A673 (cell line): ENCODE data around the gene ID1.
"Not testable (repeated sequence)": the region's sequence is repeated elsewhere in the genome, so short reads cannot be mapped to it uniquely, and the experiment has no call there.

Experiments used
- EZH2 ChIP-seq: fragments of 200-600 bp; sonication (generic); IDR thresholded peaks from 2 replicates; pipeline ENCODE4 v1.6.1; 2017; ENCODE audit warnings: borderline replicate concordance, low read depth, mild to moderate bottlenecking, mixed read lengths, antibody characterized with exemption, low read length; ENCODE audit not compliant: poor library complexity, severe bottlenecking
- TF ChIP-seq, protein P1 (sequence below): fragments of 300-800, 200-600 bp; sonication (generic); conservative IDR thresholded peaks from 2 replicates; pipeline ENCODE4 v1.5.1; 2017; ENCODE audit warnings: low read depth, mild to moderate bottlenecking, antibody characterized with exemption, low read length, moderate library complexity, mixed read lengths

- TF ChIP-seq, protein P1, sequence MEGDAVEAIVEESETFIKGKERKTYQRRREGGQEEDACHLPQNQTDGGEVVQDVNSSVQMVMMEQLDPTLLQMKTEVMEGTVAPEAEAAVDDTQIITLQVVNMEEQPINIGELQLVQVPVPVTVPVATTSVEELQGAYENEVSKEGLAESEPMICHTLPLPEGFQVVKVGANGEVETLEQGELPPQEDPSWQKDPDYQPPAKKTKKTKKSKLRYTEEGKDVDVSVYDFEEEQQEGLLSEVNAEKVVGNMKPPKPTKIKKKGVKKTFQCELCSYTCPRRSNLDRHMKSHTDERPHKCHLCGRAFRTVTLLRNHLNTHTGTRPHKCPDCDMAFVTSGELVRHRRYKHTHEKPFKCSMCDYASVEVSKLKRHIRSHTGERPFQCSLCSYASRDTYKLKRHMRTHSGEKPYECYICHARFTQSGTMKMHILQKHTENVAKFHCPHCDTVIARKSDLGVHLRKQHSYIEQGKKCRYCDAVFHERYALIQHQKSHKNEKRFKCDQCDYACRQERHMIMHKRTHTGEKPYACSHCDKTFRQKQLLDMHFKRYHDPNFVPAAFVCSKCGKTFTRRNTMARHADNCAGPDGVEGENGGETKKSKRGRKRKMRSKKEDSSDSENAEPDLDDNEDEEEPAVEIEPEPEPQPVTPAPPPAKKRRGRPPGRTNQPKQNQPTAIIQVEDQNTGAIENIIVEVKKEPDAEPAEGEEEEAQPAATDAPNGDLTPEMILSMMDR = not testable (repeated sequence)
- not testable (repeated sequence) for TF ChIP-seq EZH2
Observed at GRCh38 chr20:31596412-31596715, 8.7 kb upstream of the ID1 start.
